Mucosa of descending colon (tissue), 3 donors: ENCODE data around the gene YIPF6. TPM values are rescaled to one million over a fixed set of nuclear protein-coding genes. Genes with fewer than 3 reads are reported as not detected.

Experiments
- ATAC-seq: fragments of 200-7000 bp; cut with Tn5 transposase; one replicate; pipeline ENCODE4 v1.9.1; 2020; ENCODE audit warnings: mild to moderate bottlenecking, moderate library complexity
- DNase-seq, 3 donors: peaks; one replicate each; pipeline ENCODE4 v3.0.0-alpha.2; 2020
- H3K36me3 ChIP-seq: fragments of 200-600 bp; one replicate; pipeline ENCODE4 v1.8.0; 2021; ENCODE audit warnings: low read depth, mild to moderate bottlenecking
- H3K4me1 ChIP-seq: fragments of 200-600 bp; one replicate; pipeline ENCODE4 v1.8.0; 2021; ENCODE audit warnings: low read depth, mild to moderate bottlenecking
- H3K4me3 ChIP-seq: fragments of 200-600 bp; one replicate; pipeline ENCODE4 v1.8.0; 2021; ENCODE audit warnings: mild to moderate bottlenecking
- H3K9me3 ChIP-seq: fragments of 200-600 bp; one replicate; pipeline ENCODE4 v1.8.0; 2021; ENCODE audit warnings: mild to moderate bottlenecking
- CTCF ChIP-seq: fragments of 200-600 bp; IDR thresholded peaks from one replicate; pipeline ENCODE4 v1.8.0; 2022; ENCODE audit warnings: antibody characterized with exemption, mild to moderate bottlenecking
- intact Hi-C, 2 donors: fragments of 100-400 bp; cut with DNase I in 1 of 2; cut with micrococcal nuclease in 1 of 2; formaldehyde crosslinking; loops; one replicate each; pipeline versions ENCODE4 v1.11.0 to v1.11.1; 2022; cut with DNase I, micrococcal nuclease
- total RNA-seq, 3 donors: library from RNA; stranded (reverse); fragmentation: NEBNext Ultra II Directional in 2 of 3; extraction: Animal tissue kit (Norgen Biotek cat#: 25700) in 2 of 3; gene quantifications; one replicate each; pipeline versions ENCODE4 v1.2.1 to v1.2.4, GENCODE V29; 2021 to 2023
- donor health status: DM: no; HTN: no; CAD: no; lungs with moderate emphysema.
- donor health status: DM: no; HTN: no; CAD: no.
- donor health status: DM: no; HTN: yes; CAD: no.

Gene YIPF6
- total RNA-seq, 3 donors from 2014 or later, result 43.4 to 43.9 (median 43.6) TPM

DNA sequence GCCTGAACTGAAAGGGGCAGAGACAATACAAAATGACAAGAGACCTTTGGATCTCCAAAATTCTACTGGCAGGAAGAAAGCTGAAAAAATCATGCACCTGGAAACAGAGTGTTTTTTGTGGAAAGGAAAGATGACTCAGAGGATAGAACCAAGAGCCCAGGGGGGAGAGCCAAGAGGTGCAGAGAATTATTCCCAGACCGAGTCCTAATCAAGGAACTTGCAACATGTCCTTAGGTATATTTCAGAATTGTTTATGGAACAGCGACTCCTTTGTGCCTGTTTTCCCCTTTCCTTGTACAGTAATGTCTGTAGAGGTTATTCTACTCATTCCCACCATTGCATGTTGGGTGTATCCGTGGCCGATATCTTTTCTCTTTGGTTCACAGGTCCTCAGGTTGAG lies 71.7 kb downstream of the YIPF6 start:
- no peaks in the 10 kb centered on the region for H3K4me1 ChIP-seq
- H3K9me3 ChIP-seq, result no peaks in the 10 kb centered on the region
- no peaks in the 10 kb centered on the region for H3K36me3 ChIP-seq
- DNase-seq, result no peak
- ATAC-seq, result no peak
- H3K4me3 ChIP-seq, result no peak overlapping the region
- no peak for TF ChIP-seq CTCF
- intact Hi-C loops, result no loop called here

GRCh38 chrX:68571292-68571609 lies 72.4 kb downstream of the YIPF6 start:
- H3K9me3 ChIP-seq, result no peaks in the 10 kb centered on the region
- no peak for ATAC-seq
- intact Hi-C loops, result no loop called here
- H3K36me3 ChIP-seq, result no peaks in the 10 kb centered on the region
- TF ChIP-seq CTCF, result no peak
- no peak for DNase-seq
- H3K4me3 ChIP-seq, result no peak overlapping the region
- no peaks in the 10 kb centered on the region for H3K4me1 ChIP-seq

GRCh38 chrX:68571610-68572311 lies 72.9 kb downstream of the YIPF6 start:
- Histone ChIP-seq H3K4me1 (no peaks in the 10 kb centered on the region), H3K36me3 (no peaks in the 10 kb centered on the region), H3K9me3 (no peaks in the 10 kb centered on the region), H3K4me3 (no peak overlapping the region)
- DNase-seq (no peak), ATAC-seq (no peak)
- intact Hi-C loops, result no loop called here
- TF ChIP-seq CTCF, result no peak

DNA sequence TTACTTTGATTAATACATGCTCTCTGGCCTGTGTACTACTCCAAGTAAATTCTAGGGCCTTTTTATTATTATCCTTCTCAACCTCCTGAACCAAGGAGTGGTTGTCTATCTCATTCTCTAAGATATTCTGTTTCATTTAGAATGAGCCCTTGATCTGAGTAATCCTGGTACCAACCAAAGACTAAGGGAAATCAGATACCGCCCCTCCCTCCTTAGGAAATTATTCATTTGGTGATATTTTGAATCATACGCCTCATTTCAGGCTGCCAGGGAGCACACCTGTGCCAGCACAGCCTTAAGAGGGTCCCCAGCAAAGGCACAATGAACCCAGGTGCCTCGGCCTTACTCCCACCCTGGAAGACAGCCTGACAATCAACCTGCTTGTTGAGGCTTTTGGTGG lies 75.4 kb downstream of the YIPF6 start:
- TF ChIP-seq CTCF, result no peak
- no peaks in the 10 kb centered on the region for H3K9me3 ChIP-seq
- H3K4me3 ChIP-seq, result no peak overlapping the region
- DNase-seq (no peak), ATAC-seq (no peak)
- intact Hi-C loops, result no loop called here
- H3K36me3 ChIP-seq, result no peaks in the 10 kb centered on the region
- H3K4me1 ChIP-seq, result no peaks in the 10 kb centered on the region

GRCh38 chrX:68579810-68580209 lies 81.0 kb downstream of the YIPF6 start:
- DNase-seq (no peak), ATAC-seq (no peak)
- intact Hi-C loops, result no loop called here
- no peak for TF ChIP-seq CTCF
- Histone ChIP-seq H3K4me3 (no peak overlapping the region), H3K36me3 (no peaks in the 10 kb centered on the region), H3K9me3 (no peaks in the 10 kb centered on the region), H3K4me1 (no peaks in the 10 kb centered on the region)

- intact Hi-C loops, result no loop called here
- Histone ChIP-seq H3K4me3 (no peak overlapping the region), H3K36me3 (no peaks in the 10 kb centered on the region), H3K4me1 (no peaks in the 10 kb centered on the region), H3K9me3 (no peaks in the 10 kb centered on the region)
- DNase-seq (no peak), ATAC-seq (no peak)
- TF ChIP-seq CTCF, result no peak
Measured at GRCh38 chrX:68584221-68584620, 85.4 kb downstream of the YIPF6 start.
